Activated T-helper 2 cell treated with anti-CD3 and anti-CD28 coated beads, Interferon-gamma antibody, Interleukin-2, Interleukin-4, amounts not matched to agents 10 μg/mL and 5 μg/mL and 100 μg/mL, durations not matched to agents 14 hours and 24 hours and 36 hours (primary cell): ENCODE data around the gene REG4. TPM values are rescaled to one million over a fixed set of nuclear protein-coding genes. Genes with fewer than 3 reads are reported as not detected.

Source experiments
- DNase-seq: peaks from one replicate; pipeline ENCODE4 v3.0.0; 2021; ENCODE audit warnings: low spot score
- H3K27ac Mint-ChIP-seq: one replicate; pipeline ENCODE4 v1.8.0; 2021; ENCODE audit warnings: mixed read lengths
- H3K27me3 Mint-ChIP-seq: one replicate; pipeline ENCODE4 v1.8.0; 2021; ENCODE audit warnings: low read depth, mixed read lengths
- H3K36me3 Mint-ChIP-seq: one replicate; pipeline ENCODE4 v1.8.0; 2021; ENCODE audit warnings: low read depth, mixed read lengths
- H3K4me1 Mint-ChIP-seq: one replicate; pipeline ENCODE4 v1.8.0; 2021; ENCODE audit warnings: low read depth, mixed read lengths
- H3K4me3 Mint-ChIP-seq: one replicate; pipeline ENCODE4 v1.8.0; 2021; ENCODE audit warnings: low read depth, mild to moderate bottlenecking, moderate library complexity, mixed read lengths
- H3K9me3 Mint-ChIP-seq: one replicate; pipeline ENCODE4 v1.8.0; 2021; ENCODE audit warnings: mixed read lengths
- intact Hi-C: fragments of 100-400 bp; cut with micrococcal nuclease; formaldehyde crosslinking; loops from one replicate; pipeline ENCODE4 v1.15.1; 2023
- total RNA-seq: library from RNA; stranded (reverse); gene quantifications from 2 replicates; pipeline ENCODE4 v1.2.3, GENCODE V29; 2022

REG4 gene
- total RNA-seq, 1 donor from 2014 or later, result not detected

- Mint-ChIP-seq H3K27ac (no peak overlapping the region), H3K9me3 (no peaks in the 10 kb centered on the region), H3K4me1 (no peaks in the 10 kb centered on the region), H3K36me3 (no peaks in the 10 kb centered on the region), H3K4me3 (no peak overlapping the region), H3K27me3 (peaks cover 37% of the 10 kb centered on the region)
- intact Hi-C loops, result no loop called here
- no peak for DNase-seq
Observed at GRCh38 chr1:119827010-119827409, 15.8 kb upstream of the REG4 start.

- Mint-ChIP-seq H3K36me3 (no peaks in the 10 kb centered on the region), H3K9me3 (no peaks in the 10 kb centered on the region), H3K27ac (no peak overlapping the region), H3K4me3 (no peak overlapping the region), H3K27me3 (peaks cover 41% of the 10 kb centered on the region), H3K4me1 (peaks cover 3% of the 10 kb centered on the region)
- intact Hi-C loops, result no loop called here
- DNase-seq, result no peak
Observed at GRCh38 chr1:119822406-119822805, 11.1 kb upstream of the REG4 start.

- H3K27ac Mint-ChIP-seq, result no peak overlapping the region
- H3K36me3 Mint-ChIP-seq, result no peaks in the 10 kb centered on the region
Observed at GRCh38 chr1:119818181-119818580, 6.9 kb upstream of the REG4 start.

GRCh38 chr1:119816407-119816806 lies 5.1 kb upstream of the REG4 start:
- H3K9me3 Mint-ChIP-seq, result no peaks in the 10 kb centered on the region
- intact Hi-C loops, result no loop called here
- no peaks in the 10 kb centered on the region for H3K36me3 Mint-ChIP-seq
- peaks cover 3% of the 10 kb centered on the region for H3K4me1 Mint-ChIP-seq
- DNase-seq, result no peak
- no peak overlapping the region for H3K4me3 Mint-ChIP-seq
- no peak overlapping the region for H3K27ac Mint-ChIP-seq
- H3K27me3 Mint-ChIP-seq, result peaks cover 42% of the 10 kb centered on the region

More at GRCh38 chr1:119818181-119818580, 6.9 kb upstream of the REG4 start:
- peaks cover 3% of the 10 kb centered on the region for H3K4me1 Mint-ChIP-seq
- H3K4me3 Mint-ChIP-seq, result no peak overlapping the region
- DNase-seq, result no peak
- peaks cover 43% of the 10 kb centered on the region for H3K27me3 Mint-ChIP-seq
- no peaks in the 10 kb centered on the region for H3K9me3 Mint-ChIP-seq
- intact Hi-C loops, result no loop called here

GRCh38 chr1:119815928-119816327 lies 4.7 kb upstream of the REG4 start:
- Mint-ChIP-seq H3K4me3 (no peak overlapping the region), H3K27me3 (peaks cover 39% of the 10 kb centered on the region)
- intact Hi-C loops, result no loop called here

GRCh38 chr1:119815361-119815760 lies 4.1 kb upstream of the REG4 start:
- intact Hi-C loops, result no loop called here
- DNase-seq, result no peak
- Mint-ChIP-seq H3K4me1 (peaks cover 3% of the 10 kb centered on the region), H3K36me3 (no peaks in the 10 kb centered on the region), H3K27ac (no peak overlapping the region), H3K27me3 (peaks cover 37% of the 10 kb centered on the region), H3K4me3 (no peak overlapping the region), H3K9me3 (no peaks in the 10 kb centered on the region)

More at GRCh38 chr1:119815928-119816327, 4.7 kb upstream of the REG4 start:
- no peaks in the 10 kb centered on the region for H3K9me3 Mint-ChIP-seq
- peaks cover 3% of the 10 kb centered on the region for H3K4me1 Mint-ChIP-seq
- no peak for DNase-seq
- H3K36me3 Mint-ChIP-seq, result no peaks in the 10 kb centered on the region
- H3K27ac Mint-ChIP-seq, result no peak overlapping the region

GRCh38 chr1:119814288-119814687 lies 3.0 kb upstream of the REG4 start:
- Mint-ChIP-seq H3K4me1 (peaks cover under 1% of the 10 kb centered on the region), H3K27me3 (peaks cover 28% of the 10 kb centered on the region), H3K27ac (no peak overlapping the region), H3K9me3 (no peaks in the 10 kb centered on the region), H3K4me3 (no peak overlapping the region), H3K36me3 (no peaks in the 10 kb centered on the region)
- intact Hi-C loops, result no loop called here
- no peak for DNase-seq

- Mint-ChIP-seq H3K27ac (no peak overlapping the region), H3K4me1 (peaks cover 3% of the 10 kb centered on the region), H3K27me3 (peaks cover 36% of the 10 kb centered on the region), H3K9me3 (no peaks in the 10 kb centered on the region), H3K4me3 (no peak overlapping the region), H3K36me3 (no peaks in the 10 kb centered on the region)
- no peak for DNase-seq
- intact Hi-C loops, result no loop called here
Observed at GRCh38 chr1:119811985-119812557, 811 bp upstream of the REG4 start.

- intact Hi-C loops, result no loop called here
- H3K9me3 Mint-ChIP-seq, result no peaks in the 10 kb centered on the region
- H3K36me3 Mint-ChIP-seq, result no peaks in the 10 kb centered on the region
- peak; percentile 56 for DNase-seq
- peaks cover 43% of the 10 kb centered on the region for H3K27me3 Mint-ChIP-seq
- no peak overlapping the region for H3K27ac Mint-ChIP-seq
- H3K4me3 Mint-ChIP-seq, result no peak overlapping the region
- H3K4me1 Mint-ChIP-seq, result peaks cover 3% of the 10 kb centered on the region
Observed at GRCh38 chr1:119808972-119809550, 2.2 kb downstream of the REG4 start.

GRCh38 chr1:119808491-119808890 lies 2.8 kb downstream of the REG4 start:
- Mint-ChIP-seq H3K27ac (no peak overlapping the region), H3K9me3 (no peaks in the 10 kb centered on the region), H3K4me1 (peaks cover 3% of the 10 kb centered on the region), H3K36me3 (no peaks in the 10 kb centered on the region), H3K4me3 (no peak overlapping the region), H3K27me3 (peaks cover 46% of the 10 kb centered on the region)
- no peak for DNase-seq
- intact Hi-C loops, result no loop called here

- intact Hi-C loops, result no loop called here
Observed at GRCh38 chr1:119806489-119806888, 4.8 kb downstream of the REG4 start.

GRCh38 chr1:119805746-119806145 lies 5.5 kb downstream of the REG4 start:
- Mint-ChIP-seq H3K4me1 (peaks cover 3% of the 10 kb centered on the region), H3K4me3 (no peak overlapping the region), H3K27ac (no peak overlapping the region), H3K9me3 (no peaks in the 10 kb centered on the region), H3K36me3 (no peaks in the 10 kb centered on the region), H3K27me3 (peaks cover 45% of the 10 kb centered on the region)
- DNase-seq, result no peak
- intact Hi-C loops, result no loop called here

More at GRCh38 chr1:119806489-119806888, 4.8 kb downstream of the REG4 start:
- DNase-seq, result no peak
- H3K27ac Mint-ChIP-seq, result no peak overlapping the region
- no peaks in the 10 kb centered on the region for H3K36me3 Mint-ChIP-seq
- no peaks in the 10 kb centered on the region for H3K9me3 Mint-ChIP-seq
- peaks cover 3% of the 10 kb centered on the region for H3K4me1 Mint-ChIP-seq
- H3K4me3 Mint-ChIP-seq, result no peak overlapping the region
- H3K27me3 Mint-ChIP-seq, result peaks cover 45% of the 10 kb centered on the region

- peaks cover 45% of the 10 kb centered on the region for H3K27me3 Mint-ChIP-seq
- no peaks in the 10 kb centered on the region for H3K36me3 Mint-ChIP-seq
- DNase-seq, result no peak
- no peak overlapping the region for H3K4me3 Mint-ChIP-seq
- H3K27ac Mint-ChIP-seq, result no peak overlapping the region
- H3K4me1 Mint-ChIP-seq, result peaks cover 3% of the 10 kb centered on the region
- intact Hi-C loops, result no loop called here
- H3K9me3 Mint-ChIP-seq, result no peaks in the 10 kb centered on the region
Observed at GRCh38 chr1:119805247-119805646, 6.0 kb downstream of the REG4 start.
